HG03432 (cell line): ENCODE data around the gene SHE.

Experiments used
- ATAC-seq: cut with Tn5 transposase; IDR thresholded peaks from one replicate; pipeline ENCODE4 v1.9.1; 2021; ENCODE audit warnings: mild to moderate bottlenecking, moderate library complexity; ENCODE audit not compliant: unreplicated experiment

Gene SHE

GRCh38 chr1:154453161-154453560, 49.1 kb downstream of the SHE start:
- ATAC-seq, result no peak

- no peak for ATAC-seq
Observed at GRCh38 chr1:154448331-154448811, 53.8 kb downstream of the SHE start.

- ATAC-seq, result no peak
Observed at GRCh38 chr1:154446789-154447188, 55.4 kb downstream of the SHE start.

- ATAC-seq, result no peak
Observed at GRCh38 chr1:154446292-154446691, 55.9 kb downstream of the SHE start.

- peak; percentile 71 for ATAC-seq
Observed at GRCh38 chr1:154445040-154445472, 57.2 kb downstream of the SHE start.

GRCh38 chr1:154443274-154444013, 58.8 kb downstream of the SHE start:
- no peak for ATAC-seq

GRCh38 chr1:154442006-154442740, 60.0 kb downstream of the SHE start:
- ATAC-seq, result no peak

- no peak for ATAC-seq
Observed at GRCh38 chr1:154441241-154441888, 60.8 kb downstream of the SHE start.

- ATAC-seq, result no peak
Observed at GRCh38 chr1:154440036-154440804, 62.0 kb downstream of the SHE start.

- ATAC-seq, result no peak
Observed at GRCh38 chr1:154436433-154436832, 65.8 kb downstream of the SHE start.

- no peak for ATAC-seq
Observed at GRCh38 chr1:154435599-154436200, 66.5 kb downstream of the SHE start.

- ATAC-seq, result no peak
Observed at GRCh38 chr1:154434346-154435085, 67.7 kb downstream of the SHE start.

GRCh38 chr1:154433161-154433764, 68.9 kb downstream of the SHE start:
- ATAC-seq, result no peak

- ATAC-seq, result no peak
Observed at GRCh38 chr1:154431586-154432373, 70.4 kb downstream of the SHE start.

- ATAC-seq, result no peak
Observed at GRCh38 chr1:154430903-154431302, 71.3 kb downstream of the SHE start.

- ATAC-seq, result no peak
Observed at GRCh38 chr1:154429841-154430611, 72.2 kb downstream of the SHE start.
